HG02759 (cell line): ENCODE measurements around the gene LEKR1.

ENCODE experiments used
- ATAC-seq: cut with Tn5 transposase; IDR thresholded peaks from one replicate; pipeline ENCODE4 v1.9.1; 2021; ENCODE audit warnings: mild to moderate bottlenecking, moderate library complexity; ENCODE audit not compliant: unreplicated experiment

LEKR1 gene

DNA sequence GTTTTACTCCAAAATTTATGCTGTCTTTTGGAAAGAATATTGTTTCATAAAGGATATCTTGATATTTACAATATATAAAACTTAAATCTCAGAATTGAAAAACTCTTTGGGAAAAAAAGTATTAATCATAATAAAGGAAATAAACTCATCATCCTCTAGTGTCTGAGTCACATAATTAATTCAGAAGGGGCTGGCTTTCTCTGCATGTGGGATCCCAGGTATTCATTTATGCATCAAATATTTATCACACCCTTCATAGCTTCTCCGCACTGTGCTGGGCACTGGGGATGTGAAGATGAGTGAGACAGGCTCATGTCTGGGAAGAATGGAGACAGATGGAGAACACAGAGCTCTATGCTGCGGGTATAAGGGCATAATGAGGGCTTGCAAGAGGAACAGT, 268.1 kb downstream of the LEKR1 start:
- no peak for ATAC-seq

DNA sequence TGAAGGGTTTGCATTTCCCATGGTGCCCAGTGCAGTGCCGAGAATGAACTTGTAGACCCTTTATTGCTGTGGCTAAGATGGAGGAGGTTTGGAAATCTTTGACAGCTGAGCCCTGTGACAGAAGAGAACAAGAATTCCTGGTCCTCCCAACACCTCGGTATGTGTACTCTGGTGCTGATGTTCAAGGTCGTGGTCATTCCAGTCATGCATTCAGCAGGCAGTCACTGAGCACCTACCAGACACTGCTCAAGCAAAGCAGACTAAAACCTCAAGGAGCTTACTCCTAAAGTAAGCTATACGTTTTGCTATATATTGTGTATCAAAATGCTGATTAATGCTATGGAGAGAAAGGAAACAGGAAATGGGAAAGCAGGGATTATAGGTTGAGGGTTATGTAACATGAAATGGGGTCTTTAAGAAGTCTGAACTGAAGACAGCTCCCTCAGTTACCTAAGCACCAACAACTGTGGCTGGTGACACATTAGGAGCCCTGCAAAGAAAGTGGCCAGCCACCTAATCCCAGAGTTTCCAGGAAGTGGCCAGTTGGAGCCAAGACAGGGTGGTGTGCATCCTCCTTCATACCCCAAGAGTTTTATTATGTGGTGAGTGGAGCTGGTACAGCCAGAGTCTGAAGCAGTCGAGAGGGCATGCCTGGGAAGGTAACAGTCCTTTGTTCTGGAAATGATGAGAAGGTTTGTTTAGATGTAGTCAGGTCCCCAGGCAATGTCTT, 268.8 kb downstream of the LEKR1 start:
- ATAC-seq = no peak
